Measurements from ENCODE around the gene DAB1.

DAB1 gene

GRCh38 chr1:57278558-57278957, 145.3 kb downstream of the DAB1 start:
- Histone ChIP-seq H2AFZ (ENCODE audit: low read length) (no peak overlapping the region), H3K9me3 (ENCODE audit: low read length) (no peaks in the 10 kb centered on the region), H3K9ac (ENCODE audit: low read length) (no peak overlapping the region), H3K36me3 (ENCODE audit: insufficient read depth, low read length) (no peaks in the 10 kb centered on the region), H3K9me2 (ENCODE audit: low read depth, low read length) (no peaks in the 10 kb centered on the region), H4K20me1 (ENCODE audit: insufficient read depth, low read length) (no peaks in the 10 kb centered on the region), H3F3A (ENCODE audit: insufficient read depth, low read length) (no peaks in the 10 kb centered on the region), H3K79me2 (ENCODE audit: insufficient read depth, low read length) (no peaks in the 10 kb centered on the region), H3K4me2 (ENCODE audit: low read length) (no peak overlapping the region), H3K4me1 (ENCODE audit: insufficient read depth, low read length, severe bottlenecking) (no peaks in the 10 kb centered on the region), H3K4me3 (ENCODE audit: low read depth, low read length, poor library complexity, severe bottlenecking) (no peak overlapping the region), H3K27ac (ENCODE audit: low read depth, low read length, poor library complexity, severe bottlenecking) (no peak overlapping the region), H3K27me3 (ENCODE audit: insufficient read depth, low read length) (no peaks in the 10 kb centered on the region)
- TF ChIP-seq, protein P1, sequence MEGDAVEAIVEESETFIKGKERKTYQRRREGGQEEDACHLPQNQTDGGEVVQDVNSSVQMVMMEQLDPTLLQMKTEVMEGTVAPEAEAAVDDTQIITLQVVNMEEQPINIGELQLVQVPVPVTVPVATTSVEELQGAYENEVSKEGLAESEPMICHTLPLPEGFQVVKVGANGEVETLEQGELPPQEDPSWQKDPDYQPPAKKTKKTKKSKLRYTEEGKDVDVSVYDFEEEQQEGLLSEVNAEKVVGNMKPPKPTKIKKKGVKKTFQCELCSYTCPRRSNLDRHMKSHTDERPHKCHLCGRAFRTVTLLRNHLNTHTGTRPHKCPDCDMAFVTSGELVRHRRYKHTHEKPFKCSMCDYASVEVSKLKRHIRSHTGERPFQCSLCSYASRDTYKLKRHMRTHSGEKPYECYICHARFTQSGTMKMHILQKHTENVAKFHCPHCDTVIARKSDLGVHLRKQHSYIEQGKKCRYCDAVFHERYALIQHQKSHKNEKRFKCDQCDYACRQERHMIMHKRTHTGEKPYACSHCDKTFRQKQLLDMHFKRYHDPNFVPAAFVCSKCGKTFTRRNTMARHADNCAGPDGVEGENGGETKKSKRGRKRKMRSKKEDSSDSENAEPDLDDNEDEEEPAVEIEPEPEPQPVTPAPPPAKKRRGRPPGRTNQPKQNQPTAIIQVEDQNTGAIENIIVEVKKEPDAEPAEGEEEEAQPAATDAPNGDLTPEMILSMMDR (IDR thresholded peaks at IDR 0.05; ENCODE audit: low read length), result no peak
- TF ChIP-seq EZH2 (IDR thresholded peaks at IDR 0.05; ENCODE audit: borderline replicate concordance, low read length), result no peak

GRCh38 chr1:57277681-57278080, 146.2 kb downstream of the DAB1 start:
- Histone ChIP-seq H3K27ac (ENCODE audit: low read depth, low read length, poor library complexity, severe bottlenecking) (no peak overlapping the region), H3K9ac (ENCODE audit: low read length) (no peak overlapping the region), H3K27me3 (ENCODE audit: insufficient read depth, low read length) (no peaks in the 10 kb centered on the region), H3F3A (ENCODE audit: insufficient read depth, low read length) (no peaks in the 10 kb centered on the region), H3K36me3 (ENCODE audit: insufficient read depth, low read length) (no peaks in the 10 kb centered on the region), H3K9me2 (ENCODE audit: low read depth, low read length) (no peaks in the 10 kb centered on the region), H3K79me2 (ENCODE audit: insufficient read depth, low read length) (no peaks in the 10 kb centered on the region), H2AFZ (ENCODE audit: low read length) (no peak overlapping the region), H3K4me2 (ENCODE audit: low read length) (no peak overlapping the region), H3K4me3 (ENCODE audit: low read depth, low read length, poor library complexity, severe bottlenecking) (no peak overlapping the region), H4K20me1 (ENCODE audit: insufficient read depth, low read length) (no peaks in the 10 kb centered on the region), H3K9me3 (ENCODE audit: low read length) (no peaks in the 10 kb centered on the region), H3K4me1 (ENCODE audit: insufficient read depth, low read length, severe bottlenecking) (no peaks in the 10 kb centered on the region)
- TF ChIP-seq, protein P1 (IDR thresholded peaks at IDR 0.05; ENCODE audit: low read length), result no peak
- TF ChIP-seq EZH2 (IDR thresholded peaks at IDR 0.05; ENCODE audit: borderline replicate concordance, low read length), result no peak

DNA sequence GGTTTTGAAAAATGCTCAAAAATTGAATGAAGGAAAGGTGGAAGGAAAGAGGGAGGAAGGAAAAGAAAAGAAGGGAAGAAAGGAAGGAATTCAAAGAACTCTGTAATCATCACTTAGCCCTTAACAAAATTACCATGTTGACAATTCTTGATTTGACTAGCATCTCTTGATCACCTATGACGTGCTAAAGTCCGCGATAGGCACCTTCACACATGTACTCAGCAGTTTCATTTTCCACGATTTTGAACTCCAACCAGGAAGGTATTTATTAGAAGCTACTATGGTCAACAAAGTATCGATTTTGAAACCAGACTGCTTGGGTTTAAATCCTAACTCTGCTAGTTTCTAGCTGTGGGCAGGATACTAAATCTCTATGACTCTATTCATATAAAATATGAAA, 146.9 kb downstream of the DAB1 start:
- Histone ChIP-seq H3K4me3 (ENCODE audit: low read depth, low read length, poor library complexity, severe bottlenecking) (no peak overlapping the region), H3K9ac (ENCODE audit: low read length) (no peak overlapping the region), H3K9me3 (ENCODE audit: low read length) (no peaks in the 10 kb centered on the region), H4K20me1 (ENCODE audit: insufficient read depth, low read length) (no peaks in the 10 kb centered on the region), H2AFZ (ENCODE audit: low read length) (no peak overlapping the region), H3K4me1 (ENCODE audit: insufficient read depth, low read length, severe bottlenecking) (no peaks in the 10 kb centered on the region), H3K9me2 (ENCODE audit: low read depth, low read length) (no peaks in the 10 kb centered on the region), H3K27ac (ENCODE audit: low read depth, low read length, poor library complexity, severe bottlenecking) (no peak overlapping the region), H3F3A (ENCODE audit: insufficient read depth, low read length) (no peaks in the 10 kb centered on the region), H3K36me3 (ENCODE audit: insufficient read depth, low read length) (no peaks in the 10 kb centered on the region), H3K4me2 (ENCODE audit: low read length) (no peak overlapping the region), H3K79me2 (ENCODE audit: insufficient read depth, low read length) (no peaks in the 10 kb centered on the region), H3K27me3 (ENCODE audit: insufficient read depth, low read length) (no peaks in the 10 kb centered on the region)
- TF ChIP-seq EZH2 (IDR thresholded peaks at IDR 0.05; ENCODE audit: borderline replicate concordance, low read length), result no peak
- TF ChIP-seq, protein P1 (IDR thresholded peaks at IDR 0.05; ENCODE audit: low read length), result no peak

All from OCI-LY1 (cell line).